Right lobe of liver (tissue), 6 donors: Measurements from ENCODE around the gene EYA4. TPM values are rescaled to one million over a fixed set of nuclear protein-coding genes. Genes with fewer than 3 reads are reported as not detected.

ENCODE experiments used
- ATAC-seq, 4 donors: fragments of 200-7000 bp; cut with Tn5 transposase; one replicate each; pipeline ENCODE4 v1.9.1; 2020; ENCODE audit warnings: mild to moderate bottlenecking in 4 of 4, moderate library complexity in 4 of 4
- DNase-seq, 3 donors: peaks; one replicate each; pipeline ENCODE4 v3.0.0-alpha.2; 2020
- H3K27ac ChIP-seq, 3 donors: fragments of 200-600 bp; one replicate each; pipeline ENCODE4 v1.8.0; 2022
- H3K27me3 ChIP-seq, 2 donors: fragments of 200-600 bp; one replicate each; pipeline ENCODE4 v1.8.0; 2022
- H3K36me3 ChIP-seq, 4 donors: fragments of 200-600 bp; sonication (generic) in 1 of 4; one replicate each; pipeline versions ENCODE4 v1.5.1 to v1.8.0; 2017 to 2022; ENCODE audit warnings: control low read depth in 1 of 4
- H3K4me1 ChIP-seq, 4 donors: fragments of 200-600 bp; sonication (generic) in 1 of 4; one replicate each; pipeline versions ENCODE4 v1.5.1 to v1.8.0; 2017 to 2022; ENCODE audit warnings: control low read depth in 1 of 4
- H3K4me3 ChIP-seq, 3 donors: fragments of 200-600 bp; one replicate each; pipeline ENCODE4 v1.8.0; 2022
- H3K9me3 ChIP-seq, 4 donors: fragments of 200-600 bp; sonication (generic) in 1 of 4; one replicate each; pipeline versions ENCODE4 v1.5.1 to v1.8.0; 2017 to 2022; ENCODE audit warnings: control low read depth in 1 of 4
- POLR2A ChIP-seq: fragments of 450-650 bp; IDR thresholded peaks from one replicate; pipeline ENCODE4 v1.6.1; 2017; ENCODE audit warnings: antibody characterized with exemption, mild to moderate bottlenecking
- WGBS: methylation state at CpG from one replicate; pipeline ENCODE4 v1.1.6; 2018; ENCODE audit warnings: low coverage, low lambda C conversion rate; ENCODE audit not compliant: insufficient coverage; ENCODE audit errors: missing lambda C conversion rate; 5-methylcytosine and 5-hydroxymethylcytosine counted together
- intact Hi-C, 2 donors: fragments of 100-400 bp; cut with DNase I; formaldehyde crosslinking; loops; one replicate each; pipeline versions ENCODE4 v1.11.2 to v1.14.1; 2022
- total RNA-seq, 6 experiments: library from RNA; depleted of rRNA in 2 of 6; stranded (reverse); fragments of >200 nt in 2 of 6; fragmentation: NEBNext Ultra II Directional in 3 of 6; extraction: Animal tissue kit (Norgen Biotek cat#: 25700) in 3 of 6; gene quantifications; one replicate each; pipeline versions ENCODE4 v1.1.0 to v1.2.4, GENCODE V29; 2016 to 2023
- TF ChIP-seq, protein P1 (sequence below), 4 donors: fragments of 200-600 bp in 3 of 4; fragments of 450-650 bp in 1 of 4; IDR thresholded peaks; one replicate each; pipeline versions ENCODE4 v1.5.1 to v1.8.0; 2016 to 2022; ENCODE audit warnings: antibody characterized with exemption in 4 of 4, mild to moderate bottlenecking in 2 of 4
- donor health status: DM: no; HTN: yes; CAD: no.
- donor health status: DM: no; HTN: no; CAD: no.
- donor health status: DM: no; HTN: no; CAD: no.
- donor health status: DM: no; HTN: yes; CAD: no.
- donor health status: DM: no; HTN: yes; CAD: no.

The EYA4 gene
- total RNA-seq, 6 experiments from 2014 or later, result 0.09 to 0.37 (median 0.35) TPM; not detected in 1

DNA sequence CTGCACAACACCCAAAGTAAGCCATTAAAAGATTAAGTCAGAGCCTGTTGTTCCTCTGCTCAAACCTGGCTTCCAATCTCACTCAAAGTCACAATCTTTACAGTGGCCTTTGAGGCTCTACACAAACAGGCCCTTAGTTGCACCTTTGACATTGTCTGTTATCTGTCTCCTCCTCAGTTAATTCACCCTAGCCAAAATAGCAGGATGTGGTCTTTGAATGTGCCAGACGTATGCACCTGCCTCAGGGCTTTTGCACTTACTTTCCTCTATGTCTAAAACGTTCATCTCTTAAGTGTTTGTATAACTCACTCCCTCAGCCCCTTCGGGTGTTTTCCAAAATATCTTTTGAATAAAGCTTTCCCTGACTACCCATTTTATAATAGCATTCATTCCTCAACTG lies 107.7 kb downstream of the EYA4 start:
- peaks cover 0 to 4% (median 0%) of the 10 kb centered on the region in 4 donors for H3K4me1 ChIP-seq
- intact Hi-C loops, result no loop called here
- DNase-seq, result no peak
- H3K27ac ChIP-seq, result no peak overlapping the region
- no peaks in the 10 kb centered on the region for H3K9me3 ChIP-seq
- no peaks in the 10 kb centered on the region for H3K27me3 ChIP-seq
- no peak for ATAC-seq
- WGBS, result 59% methylated on average over 3 of the region's 3 CpGs
- no peak overlapping the region for H3K4me3 ChIP-seq
- TF ChIP-seq POLR2A, result no peak
- TF ChIP-seq, protein P1, sequence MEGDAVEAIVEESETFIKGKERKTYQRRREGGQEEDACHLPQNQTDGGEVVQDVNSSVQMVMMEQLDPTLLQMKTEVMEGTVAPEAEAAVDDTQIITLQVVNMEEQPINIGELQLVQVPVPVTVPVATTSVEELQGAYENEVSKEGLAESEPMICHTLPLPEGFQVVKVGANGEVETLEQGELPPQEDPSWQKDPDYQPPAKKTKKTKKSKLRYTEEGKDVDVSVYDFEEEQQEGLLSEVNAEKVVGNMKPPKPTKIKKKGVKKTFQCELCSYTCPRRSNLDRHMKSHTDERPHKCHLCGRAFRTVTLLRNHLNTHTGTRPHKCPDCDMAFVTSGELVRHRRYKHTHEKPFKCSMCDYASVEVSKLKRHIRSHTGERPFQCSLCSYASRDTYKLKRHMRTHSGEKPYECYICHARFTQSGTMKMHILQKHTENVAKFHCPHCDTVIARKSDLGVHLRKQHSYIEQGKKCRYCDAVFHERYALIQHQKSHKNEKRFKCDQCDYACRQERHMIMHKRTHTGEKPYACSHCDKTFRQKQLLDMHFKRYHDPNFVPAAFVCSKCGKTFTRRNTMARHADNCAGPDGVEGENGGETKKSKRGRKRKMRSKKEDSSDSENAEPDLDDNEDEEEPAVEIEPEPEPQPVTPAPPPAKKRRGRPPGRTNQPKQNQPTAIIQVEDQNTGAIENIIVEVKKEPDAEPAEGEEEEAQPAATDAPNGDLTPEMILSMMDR (IDR thresholded peaks at IDR 0.05), result no peak
- no peaks in the 10 kb centered on the region for H3K36me3 ChIP-seq

DNA sequence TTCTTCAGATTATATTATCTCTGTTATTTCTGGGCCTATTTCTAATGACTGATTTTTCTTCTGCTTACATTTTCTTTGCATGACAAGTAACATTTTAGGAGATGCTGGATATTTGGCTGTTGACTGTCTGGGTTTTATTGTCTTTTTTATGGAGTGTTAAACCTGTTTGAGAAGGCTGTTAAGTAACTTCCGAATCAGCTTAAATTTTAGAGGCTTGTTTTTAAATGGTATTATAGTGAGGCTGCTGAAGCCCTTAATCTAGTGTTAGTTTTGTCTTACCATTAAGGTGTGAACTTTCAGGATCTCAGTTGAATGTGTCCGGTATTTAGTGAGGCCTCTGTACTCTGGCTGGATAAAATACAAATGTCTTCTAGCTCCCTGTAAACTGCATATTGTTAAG lies 109.8 kb downstream of the EYA4 start:
- Histone ChIP-seq H3K4me3 (no peak overlapping the region), H3K27me3 (no peaks in the 10 kb centered on the region), H3K9me3 (no peaks in the 10 kb centered on the region), H3K36me3 (no peaks in the 10 kb centered on the region), H3K27ac (no peak overlapping the region), H3K4me1 (peaks cover 0 to 4% (median 0%) of the 10 kb centered on the region in 4 donors)
- no peak for ATAC-seq
- no peak for TF ChIP-seq POLR2A
- TF ChIP-seq, protein P1 (IDR thresholded peaks at IDR 0.05), result no peak
- intact Hi-C loops, result no loop called here
- 85% methylated on average over 2 of the region's 2 CpGs for WGBS
- no peak for DNase-seq

DNA sequence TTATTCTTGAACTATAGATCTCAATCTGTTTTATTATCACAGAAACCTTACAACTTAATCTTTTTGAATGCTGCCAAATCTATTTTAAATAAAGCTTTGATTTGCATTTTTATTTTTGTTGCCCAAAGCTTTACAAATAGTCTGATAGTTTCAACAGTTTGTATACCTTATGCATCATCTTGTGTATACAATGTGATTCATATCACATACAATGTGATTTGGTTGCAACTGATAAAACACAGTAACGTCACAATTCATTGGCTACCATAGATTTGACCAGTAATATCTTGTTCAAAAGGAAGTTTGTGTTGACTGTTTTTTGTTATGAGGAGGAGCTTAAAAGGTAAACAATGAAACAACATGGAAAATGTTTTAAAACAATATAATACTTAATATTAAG lies 110.9 kb downstream of the EYA4 start:
- Histone ChIP-seq H3K36me3 (no peaks in the 10 kb centered on the region), H3K9me3 (no peaks in the 10 kb centered on the region), H3K27me3 (no peaks in the 10 kb centered on the region), H3K27ac (no peak overlapping the region), H3K4me3 (no peak overlapping the region), H3K4me1 (peaks cover 0 to 4% (median 0%) of the 10 kb centered on the region in 4 donors)
- DNase-seq (no peak), ATAC-seq (no peak)
- whole genome bisulfite sequencing, result 59% methylated on average over 1 of the region's 1 CpG
- intact Hi-C loops, result no loop called here
- no peak for TF ChIP-seq POLR2A
- TF ChIP-seq, protein P1 (IDR thresholded peaks at IDR 0.05), result no peak

DNA sequence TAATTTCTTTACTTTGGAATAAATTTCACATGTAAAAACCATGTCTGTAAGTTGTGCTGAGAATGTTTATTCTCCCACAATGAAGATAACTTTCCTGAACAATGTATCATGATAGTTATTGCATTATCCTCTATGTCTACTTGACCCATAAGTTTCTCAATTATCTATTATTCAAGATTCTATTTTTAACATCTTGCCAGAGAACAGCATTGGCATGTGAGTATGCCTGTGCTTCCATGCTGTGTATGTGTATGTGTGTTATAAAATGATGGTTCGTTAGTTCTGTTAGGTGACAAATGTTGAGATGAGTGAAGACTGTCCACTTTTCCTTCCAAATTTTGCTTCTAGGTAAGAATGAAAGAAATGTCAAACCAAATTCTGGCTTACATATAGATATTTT lies 111.9 kb downstream of the EYA4 start:
- peaks cover 0 to 4% (median 0%) of the 10 kb centered on the region in 4 donors for H3K4me1 ChIP-seq
- H3K36me3 ChIP-seq, result no peaks in the 10 kb centered on the region
- no peak overlapping the region for H3K27ac ChIP-seq
- intact Hi-C loops, result no loop called here
- no peaks in the 10 kb centered on the region for H3K9me3 ChIP-seq
- ATAC-seq (no peak), DNase-seq (no peak)
- H3K27me3 ChIP-seq, result no peaks in the 10 kb centered on the region
- H3K4me3 ChIP-seq, result no peak overlapping the region
- 44% methylated on average over 1 of the region's 1 CpG for WGBS
- no peak for TF ChIP-seq POLR2A
- TF ChIP-seq, protein P1 (IDR thresholded peaks at IDR 0.05), result no peak

DNA sequence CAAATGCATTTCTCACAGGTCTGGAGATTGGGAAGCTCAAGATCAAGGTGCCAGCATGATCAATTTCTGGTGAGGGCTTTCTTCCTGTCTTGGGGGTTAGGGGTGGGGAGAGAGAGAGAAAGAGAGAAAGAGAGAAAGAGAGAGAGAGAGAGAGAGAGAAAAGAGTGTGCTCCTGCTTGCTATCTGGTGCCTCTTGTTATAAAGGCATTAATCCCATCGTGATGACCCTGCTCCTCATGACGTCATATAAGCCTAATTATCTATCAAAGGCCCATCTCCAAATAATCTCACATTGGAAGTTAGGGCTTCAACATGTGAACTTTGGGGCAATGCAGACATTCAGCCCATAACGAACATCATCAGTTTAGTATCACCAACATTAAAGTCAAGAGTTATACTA lies 114.8 kb downstream of the EYA4 start:
- 58% methylated on average over 3 of the region's 3 CpGs for WGBS

More for the DNA sequence above, 114.8 kb downstream of the EYA4 start:
- Histone ChIP-seq H3K27me3 (no peaks in the 10 kb centered on the region), H3K4me3 (no peak overlapping the region), H3K9me3 (no peaks in the 10 kb centered on the region), H3K4me1 (no peaks in the 10 kb centered on the region), H3K27ac (no peak overlapping the region), H3K36me3 (no peaks in the 10 kb centered on the region)
- ATAC-seq, result no peak
- intact Hi-C loops, result no loop called here
- no peak for DNase-seq
- TF ChIP-seq, protein P1 (IDR thresholded peaks at IDR 0.05), result no peak
- TF ChIP-seq POLR2A, result no peak
